WERI-Rb-1 (cell line): ENCODE data around the gene TCEANC2.
A peak's percentile ranks its signal among the peaks of the same experiment; 100 is the strongest.
"Not testable (repeated sequence)": the region's sequence is repeated elsewhere in the genome, so short reads cannot be mapped to it uniquely, and the experiment has no call there.

Experiments used
- DNase-seq: peaks from one replicate; pipeline ENCODE4 v3.0.0-alpha.2; 2020
- H3K27ac ChIP-seq: fragments of 250-450 bp; sonication (Bioruptor Pico); 2 replicates; pipeline ENCODE4 v1.5.1; 2020; ENCODE audit warnings: mild to moderate bottlenecking, moderate library complexity
- H3K27me3 ChIP-seq: fragments of 250-450 bp; sonication (Bioruptor Pico); 2 replicates; pipeline ENCODE4 v1.5.1; 2021; ENCODE audit warnings: mild to moderate bottlenecking, low read depth, moderate library complexity; ENCODE audit not compliant: insufficient read depth, severe bottlenecking
- H3K36me3 ChIP-seq: fragments of 250-450 bp; sonication (Bioruptor Pico); 2 replicates; pipeline ENCODE4 v1.5.1; 2020; ENCODE audit warnings: mild to moderate bottlenecking, moderate library complexity
- H3K4me3 ChIP-seq: 2 replicates; pipeline ENCODE4 v1.5.1; 2011; ENCODE audit warnings: low read depth, mild to moderate bottlenecking, control low read depth, low read length
- H3K9me3 ChIP-seq: fragments of 250-450 bp; sonication (Bioruptor Pico); 2 replicates; pipeline ENCODE4 v1.5.1; 2021; ENCODE audit warnings: mild to moderate bottlenecking, moderate library complexity; ENCODE audit not compliant: severe bottlenecking
- TF ChIP-seq, protein P1 (sequence below): IDR thresholded peaks from 2 replicates; pipeline ENCODE4 v1.5.1; 2011; ENCODE audit warnings: low read depth, mild to moderate bottlenecking, control low read depth, inconsistent platforms, low read length

Gene TCEANC2

DNA sequence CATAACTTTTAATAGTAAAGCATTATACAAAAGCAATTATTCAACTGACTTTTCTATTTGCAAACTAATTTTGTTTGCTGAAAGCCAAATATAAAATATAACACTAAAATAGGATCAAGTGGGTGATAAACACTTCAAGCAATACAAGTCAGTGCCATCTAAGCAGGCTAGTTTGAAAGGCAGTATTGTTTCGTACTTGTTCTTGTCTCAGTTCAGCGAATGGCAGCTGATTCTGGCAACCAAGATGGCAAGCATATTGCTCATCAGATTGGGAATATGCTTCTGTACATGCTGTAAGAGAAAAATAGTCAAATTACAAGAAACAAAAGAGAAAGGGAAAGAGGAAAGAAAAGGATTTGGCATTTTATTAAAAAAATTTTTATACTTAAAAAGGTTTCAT is 7.9 kb upstream of the TCEANC2 start:
- peaks cover 20% of the 10 kb centered on the region for H3K36me3 ChIP-seq
- no peak overlapping the region for H3K27ac ChIP-seq
- no peaks in the 10 kb centered on the region for H3K9me3 ChIP-seq
- TF ChIP-seq, protein P1, sequence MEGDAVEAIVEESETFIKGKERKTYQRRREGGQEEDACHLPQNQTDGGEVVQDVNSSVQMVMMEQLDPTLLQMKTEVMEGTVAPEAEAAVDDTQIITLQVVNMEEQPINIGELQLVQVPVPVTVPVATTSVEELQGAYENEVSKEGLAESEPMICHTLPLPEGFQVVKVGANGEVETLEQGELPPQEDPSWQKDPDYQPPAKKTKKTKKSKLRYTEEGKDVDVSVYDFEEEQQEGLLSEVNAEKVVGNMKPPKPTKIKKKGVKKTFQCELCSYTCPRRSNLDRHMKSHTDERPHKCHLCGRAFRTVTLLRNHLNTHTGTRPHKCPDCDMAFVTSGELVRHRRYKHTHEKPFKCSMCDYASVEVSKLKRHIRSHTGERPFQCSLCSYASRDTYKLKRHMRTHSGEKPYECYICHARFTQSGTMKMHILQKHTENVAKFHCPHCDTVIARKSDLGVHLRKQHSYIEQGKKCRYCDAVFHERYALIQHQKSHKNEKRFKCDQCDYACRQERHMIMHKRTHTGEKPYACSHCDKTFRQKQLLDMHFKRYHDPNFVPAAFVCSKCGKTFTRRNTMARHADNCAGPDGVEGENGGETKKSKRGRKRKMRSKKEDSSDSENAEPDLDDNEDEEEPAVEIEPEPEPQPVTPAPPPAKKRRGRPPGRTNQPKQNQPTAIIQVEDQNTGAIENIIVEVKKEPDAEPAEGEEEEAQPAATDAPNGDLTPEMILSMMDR = no peak
- no peaks in the 10 kb centered on the region for H3K27me3 ChIP-seq
- no peak overlapping the region for H3K4me3 ChIP-seq
- DNase-seq = no peak

GRCh38 chr1:54046671-54047383 is 6.6 kb upstream of the TCEANC2 start:
- DNase-seq = no peak
- Histone ChIP-seq H3K27ac (no peak overlapping the region), H3K36me3 (peaks cover 13% of the 10 kb centered on the region), H3K9me3 (no peaks in the 10 kb centered on the region), H3K27me3 (no peaks in the 10 kb centered on the region), H3K4me3 (no peak overlapping the region)
- TF ChIP-seq, protein P1 = no peak

GRCh38 chr1:54047384-54048305 is 5.8 kb upstream of the TCEANC2 start:
- H3K4me3 ChIP-seq = no peak overlapping the region
- H3K9me3 ChIP-seq = no peaks in the 10 kb centered on the region
- no peak for DNase-seq
- peaks cover 7% of the 10 kb centered on the region for H3K36me3 ChIP-seq
- no peak overlapping the region for H3K27ac ChIP-seq
- TF ChIP-seq, protein P1 = no peak
- no peaks in the 10 kb centered on the region for H3K27me3 ChIP-seq

DNA sequence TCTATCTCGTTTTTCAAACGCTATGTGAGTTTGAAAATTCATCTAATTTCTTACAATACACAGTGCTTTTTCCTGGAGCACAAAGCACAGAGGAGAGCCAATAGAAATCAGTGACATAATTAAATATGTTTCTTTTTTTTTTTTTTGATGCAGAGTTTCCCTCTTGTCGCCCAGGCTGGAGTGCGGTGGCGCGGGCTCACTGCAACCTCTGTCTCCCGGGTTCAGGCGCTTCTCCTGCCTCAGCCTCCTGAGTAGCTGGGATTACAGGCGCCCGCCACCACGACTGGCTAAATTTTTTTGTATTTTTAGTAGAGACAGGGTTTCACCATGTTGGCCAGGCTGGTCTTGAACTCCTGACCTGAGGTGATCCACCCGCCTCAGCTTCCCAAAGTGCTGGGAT is 3.0 kb upstream of the TCEANC2 start:
- not testable (repeated sequence) for H3K36me3 ChIP-seq, H3K4me3 ChIP-seq, H3K27ac ChIP-seq

GRCh38 chr1:54051933-54052430 is 1.4 kb upstream of the TCEANC2 start:
- Histone ChIP-seq H3K9me3 (no peaks in the 10 kb centered on the region), H3K27ac (peak overlapping the region; percentile 73), H3K4me3 (peak overlapping the region; percentile 80), H3K27me3 (no peaks in the 10 kb centered on the region), H3K36me3 (no peaks in the 10 kb centered on the region; the same call in 1 of the 2 replicates)
- DNase-seq = no peak
- TF ChIP-seq, protein P1 = no peak

More for the DNA sequence above, 3.0 kb upstream of the TCEANC2 start:
- H3K27me3 ChIP-seq, DNase-seq, H3K9me3 ChIP-seq: not testable (repeated sequence)

DNA sequence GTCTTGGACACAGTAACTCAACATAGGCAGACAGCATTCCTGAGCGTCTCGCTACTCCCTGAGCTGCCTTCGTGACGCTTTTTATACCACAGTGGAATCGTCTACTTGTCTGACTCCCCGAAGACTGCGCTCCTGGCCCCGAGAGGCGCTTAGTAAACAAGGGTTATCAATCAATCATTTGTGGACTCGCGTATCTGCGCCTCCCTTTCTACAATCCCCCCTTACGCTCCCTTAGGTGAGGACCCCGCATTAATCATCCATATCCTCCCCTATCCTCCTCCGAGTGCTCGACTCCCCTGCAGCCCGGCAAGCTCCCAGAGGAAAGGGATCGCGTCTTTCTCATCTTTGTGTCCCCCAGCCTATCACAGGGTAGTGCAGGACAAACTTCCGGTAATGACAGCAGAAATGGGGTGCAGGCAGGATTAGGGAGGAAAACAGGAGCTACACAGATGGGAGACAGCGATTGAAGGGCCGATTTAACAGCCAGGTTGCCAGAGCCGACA is 926 bp upstream of the TCEANC2 start:
- Histone ChIP-seq H3K36me3 (no peaks in the 10 kb centered on the region; the same call in 1 of the 2 replicates), H3K27me3 (no peaks in the 10 kb centered on the region), H3K4me3 (peak overlapping the region; percentile 80), H3K9me3 (no peaks in the 10 kb centered on the region), H3K27ac (peak overlapping the region; percentile 73)
- DNase-seq = peak; percentile 29
- TF ChIP-seq, protein P1 = no peak
